IPS DF 19.7 (cell line): Measurements from ENCODE around the gene SLN.

Experiments
- DNase-seq: peaks from one replicate; pipeline ENCODE4 v3.0.0-alpha.2; 2013; ENCODE audit warnings: low read depth, low spot score

SLN gene

DNA sequence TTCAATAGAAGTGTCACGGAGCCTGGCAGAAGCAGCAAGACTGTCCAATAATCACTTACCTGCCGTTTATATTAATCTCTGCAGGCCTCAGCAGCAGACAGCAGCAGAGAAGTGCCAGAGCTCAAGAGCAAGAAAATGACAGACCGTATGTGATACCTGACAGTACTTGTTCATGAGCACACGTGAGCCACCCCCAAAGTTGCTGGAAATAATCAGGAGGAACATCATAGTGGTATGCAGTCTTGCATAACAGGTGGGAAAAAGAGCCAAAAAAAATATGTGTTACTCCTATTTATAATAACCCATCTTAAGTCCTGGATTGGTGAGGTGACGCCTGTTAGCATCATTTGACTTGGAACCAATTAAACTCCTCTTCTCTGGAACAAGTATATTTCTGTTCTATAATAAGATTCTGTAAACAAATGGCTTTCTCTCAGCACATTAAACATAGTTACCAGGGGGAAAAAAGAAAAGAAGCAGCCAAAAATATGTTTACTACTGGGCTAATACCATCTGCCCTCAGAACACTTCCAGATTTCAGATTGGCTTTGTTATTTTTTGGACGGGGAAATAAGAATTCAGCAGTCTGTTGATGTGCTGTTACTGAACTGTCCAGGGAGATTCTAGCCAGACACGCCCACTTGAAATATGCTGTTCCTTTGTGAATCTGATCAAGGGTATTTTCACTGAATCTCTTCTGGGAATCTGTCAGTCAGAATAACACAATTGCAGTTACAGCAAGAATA, 7.9 kb upstream of the SLN start:
- DNase-seq, result no peak

DNA sequence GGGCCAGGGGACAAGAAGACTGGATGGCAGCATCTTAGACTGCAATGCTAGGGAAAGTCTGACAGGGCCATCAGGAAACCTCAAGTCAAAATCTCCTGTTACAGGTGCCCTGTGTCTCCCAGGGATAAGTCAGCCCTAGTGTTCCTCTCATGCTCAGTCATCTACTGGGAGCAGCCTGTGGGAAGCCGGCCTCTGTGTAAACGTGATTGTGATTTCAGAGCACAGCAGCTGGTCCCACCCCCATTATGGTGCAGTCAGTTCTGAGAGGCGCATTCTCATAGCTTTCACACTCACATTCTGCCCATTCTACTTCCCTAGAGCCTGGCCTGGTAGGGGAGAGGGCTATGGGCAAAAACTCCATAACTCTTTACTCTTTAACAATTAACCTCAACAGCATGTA, 7.2 kb upstream of the SLN start:
- DNase-seq, result no peak

DNA sequence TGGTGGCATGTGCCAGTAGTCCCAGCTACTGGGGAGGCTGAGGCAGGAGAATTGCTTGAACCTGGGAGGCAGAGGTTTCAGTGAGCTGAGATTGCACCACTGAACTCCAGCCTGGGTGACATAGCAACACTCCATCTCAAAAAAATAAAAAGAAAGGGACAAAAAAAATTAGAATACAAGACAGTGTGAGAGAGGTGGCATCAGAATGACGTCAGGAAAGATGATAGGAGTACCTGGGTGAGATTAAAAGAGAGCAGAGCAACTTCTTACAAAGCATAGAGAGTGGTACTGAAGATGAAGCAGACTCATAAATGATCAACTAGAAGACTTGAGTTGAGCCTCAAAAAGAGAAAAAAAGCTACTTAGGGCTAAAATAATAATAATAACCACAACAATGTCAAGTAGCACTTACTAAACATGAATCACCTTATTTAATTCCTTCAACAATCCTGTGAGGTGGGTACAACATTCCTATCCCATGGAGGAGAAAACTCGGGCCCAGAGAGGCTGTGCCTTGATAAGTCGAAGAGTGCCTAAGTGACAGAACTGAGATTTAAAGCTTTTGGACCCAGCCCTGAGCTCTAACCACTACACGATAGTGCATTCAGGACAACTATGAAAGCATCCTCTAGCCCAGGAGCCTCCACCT, 5.2 kb upstream of the SLN start:
- DNase-seq, result no peak

DNA sequence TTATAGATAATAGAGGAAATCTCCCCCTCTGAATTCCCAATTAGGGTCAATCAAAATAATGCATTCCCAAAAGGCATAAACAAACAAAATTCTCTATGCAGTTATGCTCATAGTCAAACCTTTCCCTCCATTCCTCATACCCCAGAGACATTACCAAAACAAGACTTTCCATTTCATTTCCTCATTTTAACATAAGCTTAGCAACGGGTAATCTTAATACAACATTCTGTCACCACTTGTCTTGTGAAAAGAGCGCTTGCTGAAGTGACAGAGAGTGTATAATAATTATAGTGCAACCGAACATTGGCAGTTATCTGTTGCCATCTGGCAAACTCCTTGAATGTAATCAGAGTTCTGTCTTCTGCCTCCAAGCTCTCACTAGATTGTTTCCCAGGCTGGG, 1.2 kb upstream of the SLN start:
- no peak for DNase-seq

DNA sequence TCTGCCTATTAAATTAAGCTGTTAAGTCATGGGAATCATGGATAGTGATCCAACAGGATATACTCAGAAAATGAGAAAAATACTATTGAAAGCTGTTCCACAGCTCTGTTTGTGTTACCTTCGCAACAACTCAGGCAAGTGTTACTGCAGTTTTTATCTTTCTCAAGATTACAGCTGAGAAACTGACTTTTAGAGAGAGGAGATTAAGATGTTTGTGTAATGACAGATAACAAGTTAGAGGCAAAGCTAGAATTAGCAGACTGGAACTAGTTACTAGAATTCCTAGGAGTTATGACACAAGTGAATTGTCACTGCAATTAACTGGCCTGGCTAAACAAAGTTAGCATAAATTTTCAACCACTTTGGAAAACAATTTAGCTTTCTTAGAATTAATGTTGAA, 1.6 kb downstream of the SLN start:
- DNase-seq, result no peak

DNA sequence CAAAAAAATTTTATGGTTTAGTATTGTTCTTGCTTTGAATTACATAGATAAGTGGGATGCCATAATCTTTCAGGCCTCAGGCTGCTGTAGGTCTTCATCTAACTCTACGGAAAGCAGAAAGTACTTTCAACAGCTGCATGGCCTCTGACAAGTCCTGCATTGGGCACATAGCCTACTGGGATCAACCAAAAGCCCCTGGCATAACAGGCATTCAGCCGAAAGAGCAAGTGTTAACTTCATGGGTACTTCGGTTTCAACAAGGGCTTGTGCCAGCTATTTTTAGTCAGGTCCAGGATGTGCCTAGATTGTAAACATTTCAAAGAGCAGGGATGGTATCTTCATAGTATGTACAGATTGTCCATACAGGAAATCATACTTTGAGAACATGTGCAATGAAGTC, 3.1 kb downstream of the SLN start:
- no peak for DNase-seq

DNA sequence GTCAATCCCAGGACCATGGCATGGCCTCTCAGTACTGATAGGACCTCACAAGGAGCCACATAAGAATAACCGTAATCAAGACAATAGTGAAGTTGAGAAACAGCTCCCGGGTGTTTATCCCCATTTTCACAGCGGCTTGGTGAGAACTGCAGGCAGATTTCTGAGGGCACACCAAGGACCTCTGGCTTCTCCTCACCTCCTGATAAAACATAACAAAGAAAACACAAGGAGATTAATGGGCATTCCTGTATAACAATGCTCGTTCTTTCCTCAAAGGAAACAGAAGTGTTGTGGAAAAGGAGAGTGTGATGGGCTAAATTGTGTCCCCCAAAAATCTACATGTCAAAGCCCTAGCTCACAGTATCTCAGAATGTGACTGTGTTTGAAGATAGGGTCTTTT, 4.0 kb downstream of the SLN start:
- peak; percentile 35 for DNase-seq

DNA sequence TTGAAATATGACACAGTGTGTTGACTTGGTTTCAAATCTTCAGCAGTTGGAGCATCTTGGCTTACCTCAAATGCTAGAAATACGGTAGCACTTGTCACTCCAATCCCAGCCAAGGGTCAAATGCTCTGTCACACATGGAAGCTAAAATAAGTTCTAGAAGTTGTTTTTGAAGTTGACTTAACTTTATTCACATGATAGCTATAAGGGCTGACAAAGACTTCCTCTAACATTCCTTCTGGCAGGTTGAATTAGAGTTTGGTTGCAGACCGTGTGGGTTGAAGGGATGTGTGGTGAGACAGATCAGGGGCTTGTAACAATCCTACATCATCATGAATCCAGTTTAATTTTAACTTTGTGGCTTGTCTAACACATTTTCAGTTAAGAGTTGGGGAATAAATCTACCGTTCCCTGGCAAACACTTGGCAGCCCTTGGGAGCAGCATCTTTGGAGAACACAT, 4.6 kb downstream of the SLN start:
- no peak for DNase-seq

DNA sequence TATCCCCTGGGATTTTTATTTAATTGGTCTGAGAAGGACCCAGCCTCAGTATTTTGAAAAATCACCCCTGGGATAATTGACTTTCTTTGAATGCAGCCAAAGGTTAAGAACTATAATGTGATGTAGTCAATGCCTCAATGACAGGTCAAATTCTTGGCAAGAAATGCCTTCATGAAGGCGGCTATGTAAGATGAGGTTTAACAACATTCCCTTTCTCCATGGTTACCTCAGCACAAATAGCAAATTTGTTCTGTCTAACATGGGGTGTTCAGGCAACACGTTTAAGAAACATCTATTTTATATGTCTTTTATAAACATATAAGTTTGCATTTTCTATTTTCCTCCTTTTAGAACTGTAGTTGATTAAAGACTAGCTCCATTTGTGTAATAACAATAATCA, 5.3 kb downstream of the SLN start:
- no peak for DNase-seq

DNA sequence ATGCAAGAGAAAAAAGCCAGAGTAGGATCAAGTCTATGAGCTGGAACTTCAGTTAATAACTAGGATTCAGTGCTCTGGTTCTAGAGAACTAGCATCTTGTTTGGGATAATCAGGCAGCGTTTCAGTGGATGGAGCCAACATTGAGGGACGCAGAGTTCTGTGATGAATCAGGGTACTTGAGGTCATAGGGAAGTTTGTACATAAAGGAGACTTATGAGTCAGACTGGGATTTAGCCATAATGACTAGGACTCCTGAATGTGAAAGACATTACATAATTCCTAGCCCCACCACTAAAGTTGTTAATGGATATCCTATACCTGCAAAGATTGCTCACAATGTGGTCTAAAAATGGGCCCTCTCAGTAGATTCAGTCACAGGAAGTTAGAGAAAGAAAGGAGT, 6.8 kb downstream of the SLN start:
- no peak for DNase-seq

DNA sequence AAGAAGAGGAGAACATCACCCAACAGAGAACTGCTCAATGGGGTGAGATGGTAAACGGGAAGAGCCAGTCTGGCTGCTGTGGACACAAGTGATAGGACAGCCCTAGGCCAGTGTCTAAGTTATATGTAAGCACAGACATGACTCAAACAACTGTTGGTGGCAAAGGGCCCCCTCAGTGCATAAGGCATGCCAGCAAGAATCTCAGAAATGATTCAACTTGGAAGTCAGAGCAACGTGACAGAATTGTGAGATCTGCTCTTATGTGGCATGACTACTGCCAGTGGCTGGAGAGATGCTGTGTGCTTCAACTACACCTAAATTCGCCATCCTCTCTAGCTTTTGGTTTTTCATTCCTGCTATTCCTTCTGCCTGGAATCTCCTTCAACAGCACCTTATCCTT, 7.4 kb downstream of the SLN start:
- no peak for DNase-seq

DNA sequence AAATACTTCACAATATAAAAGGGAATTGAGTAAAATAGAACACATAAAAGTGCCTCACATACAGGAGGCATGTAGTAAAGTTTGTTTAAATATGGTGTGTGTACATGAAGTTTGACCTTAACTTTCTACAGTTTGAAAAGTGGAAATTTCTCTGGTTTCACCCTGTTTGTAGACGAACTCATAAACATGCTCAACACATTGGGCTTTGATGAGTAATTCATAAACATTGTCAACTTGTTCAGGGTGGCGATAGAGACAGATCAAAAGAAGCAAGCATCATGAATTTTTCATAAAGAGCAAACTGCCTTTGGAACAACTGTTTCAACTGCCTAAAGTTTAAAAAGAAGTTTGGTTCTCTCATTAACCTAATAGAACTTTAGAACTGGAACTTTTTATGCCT, 9.1 kb downstream of the SLN start:
- DNase-seq, result no peak

DNA sequence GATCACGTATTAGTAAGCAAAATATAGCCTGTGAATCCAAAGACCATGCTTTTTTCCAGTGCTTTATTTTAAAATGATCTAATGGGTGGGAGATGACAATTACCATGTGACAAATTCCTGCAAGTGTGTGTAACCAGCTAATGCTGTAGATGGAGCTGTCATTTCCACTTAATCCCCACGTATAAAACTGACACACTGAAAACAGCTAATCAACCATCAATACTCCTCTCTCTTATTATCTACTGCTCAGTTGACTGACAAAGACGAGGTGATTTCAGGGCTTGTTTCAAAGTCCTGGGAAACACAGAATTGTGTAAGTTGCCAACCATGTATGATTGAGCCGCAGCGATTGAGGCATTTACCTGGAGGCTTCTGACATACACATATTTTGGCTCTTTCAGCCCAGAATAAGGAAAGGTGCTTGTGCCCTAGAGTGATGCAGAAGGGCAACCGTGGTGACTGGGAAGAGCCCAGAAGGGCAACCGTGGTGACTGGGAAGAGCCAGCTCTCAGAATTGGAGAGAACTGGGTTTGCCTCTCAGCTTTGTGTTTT, 9.7 kb downstream of the SLN start:
- no peak for DNase-seq

DNA sequence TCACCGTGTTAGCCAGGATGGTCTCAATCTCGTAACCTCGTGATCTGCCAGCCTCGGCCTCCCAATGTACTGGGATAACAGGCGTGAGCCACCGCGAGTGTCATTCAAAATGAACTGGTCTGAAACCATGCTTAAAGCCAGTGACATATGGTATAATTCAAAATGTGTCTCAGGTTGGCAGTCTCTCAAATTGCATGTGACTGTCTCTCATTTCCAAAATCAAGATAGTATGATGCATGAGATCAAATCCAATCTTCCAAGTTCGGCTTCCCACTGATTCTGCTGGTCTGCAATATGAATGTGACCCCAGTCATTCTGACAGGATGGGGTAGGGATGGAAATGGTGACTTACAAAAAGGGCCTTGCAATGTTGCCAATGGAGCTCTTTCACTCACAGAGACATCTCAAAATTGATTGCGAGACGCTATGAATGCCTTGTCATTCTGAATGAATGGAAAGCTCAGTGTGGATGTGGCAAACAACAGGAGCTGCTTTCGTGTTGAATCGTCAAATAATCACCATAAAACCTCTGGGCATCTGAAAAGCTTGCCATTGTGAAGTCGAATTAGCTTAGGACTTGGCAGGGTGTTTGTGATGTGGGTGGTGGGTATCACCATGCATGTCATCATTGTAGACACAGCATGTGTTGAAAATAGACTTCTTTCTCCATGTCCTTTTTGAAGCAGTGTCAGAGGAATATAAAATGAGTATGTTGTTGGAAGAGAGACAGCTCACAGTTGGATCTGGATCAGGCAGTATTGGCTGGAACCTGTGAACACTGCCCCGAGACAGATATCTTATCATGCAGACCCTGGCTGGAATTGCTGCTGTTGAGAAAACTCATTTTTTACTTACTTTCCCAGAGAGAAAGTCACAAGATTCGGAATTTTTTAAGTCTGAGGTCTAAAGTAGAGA, 12.2 kb downstream of the SLN start:
- DNase-seq, result no peak

DNA sequence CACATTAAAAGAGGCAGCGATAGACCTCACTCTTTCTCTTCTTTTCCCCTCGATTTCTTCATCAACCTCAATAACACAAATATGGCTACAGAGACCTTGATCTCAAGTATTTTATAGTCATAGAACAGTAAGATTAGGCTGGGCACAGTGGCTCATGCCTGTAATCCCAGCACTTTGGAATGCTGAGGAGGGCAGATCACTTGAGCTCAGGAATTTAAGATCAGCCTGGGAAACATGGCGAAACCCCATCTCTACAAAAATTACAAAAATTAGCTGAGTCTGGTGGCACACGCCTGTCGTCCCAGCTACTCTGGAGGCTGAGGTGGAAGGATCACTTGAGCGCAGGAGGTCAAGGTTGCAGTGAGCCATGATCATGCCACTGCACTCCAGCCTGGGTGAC, 14.6 kb downstream of the SLN start:
- DNase-seq, result no peak

DNA sequence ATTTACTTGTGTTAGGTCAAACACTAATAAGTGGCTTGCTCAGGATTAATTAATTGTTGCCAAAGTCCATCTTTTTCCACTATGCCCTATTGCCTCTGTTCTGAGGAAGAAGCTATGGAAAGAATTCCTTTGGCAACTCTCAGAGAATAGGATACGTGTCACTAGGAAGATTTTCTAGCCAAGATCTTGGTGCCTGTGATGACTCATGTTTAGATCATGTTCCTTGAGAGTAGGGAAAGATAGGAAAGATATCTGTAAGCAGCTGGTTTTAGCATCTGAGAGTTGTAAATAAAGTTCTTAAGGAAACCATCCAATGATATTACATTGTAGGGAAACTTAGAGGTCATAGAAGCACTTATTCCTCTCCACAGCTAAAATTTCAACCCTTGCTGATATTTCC, 15.7 kb downstream of the SLN start:
- DNase-seq, result no peak

DNA sequence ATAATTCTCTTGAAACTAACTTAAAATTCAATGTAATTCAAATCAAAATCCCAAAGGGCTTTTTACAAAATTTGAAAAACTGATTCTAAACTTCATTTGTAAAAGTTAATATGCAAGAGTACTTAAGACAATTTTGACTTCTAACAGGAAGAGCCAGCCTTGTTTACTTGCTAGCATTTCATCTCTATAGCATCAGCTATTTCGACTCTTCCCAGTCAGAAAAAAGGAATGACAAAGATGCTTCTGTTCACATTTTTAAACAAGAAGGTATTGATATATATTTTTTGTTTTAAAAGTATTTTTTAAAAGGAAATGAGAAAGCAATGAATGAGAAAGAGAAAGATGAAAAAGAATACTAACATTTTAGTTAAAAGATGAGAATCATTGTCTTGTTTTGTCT, 16.4 kb downstream of the SLN start:
- DNase-seq, result no peak

DNA sequence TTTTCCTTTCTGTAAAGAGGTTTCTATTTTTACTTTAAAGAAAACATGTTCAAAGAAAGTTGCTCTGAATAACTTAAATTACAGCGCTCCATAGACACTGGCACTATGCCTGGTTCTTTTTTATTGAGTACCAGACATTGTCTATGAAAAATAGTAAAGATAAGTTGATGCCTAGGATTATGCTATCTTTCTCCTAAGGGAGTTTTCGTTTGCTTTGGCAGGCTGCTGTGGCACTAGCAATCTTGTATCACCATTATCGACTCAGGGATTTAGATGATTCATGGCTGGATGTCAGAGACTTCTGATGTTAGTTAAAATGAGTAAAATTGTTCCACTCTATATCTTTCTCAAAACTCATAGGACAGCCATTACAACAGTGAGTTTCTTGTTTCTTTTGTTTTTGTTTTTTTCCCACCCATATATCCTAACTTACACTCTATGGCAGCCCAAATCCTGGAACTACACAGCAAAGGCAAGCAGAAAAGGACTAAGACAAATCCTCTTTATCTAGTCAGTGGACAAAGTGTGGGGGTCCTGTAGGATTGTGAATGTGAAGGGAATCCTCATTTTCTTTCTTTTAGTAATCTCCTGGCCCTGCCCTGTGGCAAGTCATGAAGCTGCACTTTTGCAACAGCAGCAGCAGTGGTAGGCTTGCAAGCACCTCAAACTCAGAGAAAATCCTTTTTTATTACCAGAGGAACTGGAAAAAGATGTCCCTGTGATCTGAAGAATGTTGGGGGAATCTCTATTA, 20.7 kb downstream of the SLN start:
- no peak for DNase-seq

DNA sequence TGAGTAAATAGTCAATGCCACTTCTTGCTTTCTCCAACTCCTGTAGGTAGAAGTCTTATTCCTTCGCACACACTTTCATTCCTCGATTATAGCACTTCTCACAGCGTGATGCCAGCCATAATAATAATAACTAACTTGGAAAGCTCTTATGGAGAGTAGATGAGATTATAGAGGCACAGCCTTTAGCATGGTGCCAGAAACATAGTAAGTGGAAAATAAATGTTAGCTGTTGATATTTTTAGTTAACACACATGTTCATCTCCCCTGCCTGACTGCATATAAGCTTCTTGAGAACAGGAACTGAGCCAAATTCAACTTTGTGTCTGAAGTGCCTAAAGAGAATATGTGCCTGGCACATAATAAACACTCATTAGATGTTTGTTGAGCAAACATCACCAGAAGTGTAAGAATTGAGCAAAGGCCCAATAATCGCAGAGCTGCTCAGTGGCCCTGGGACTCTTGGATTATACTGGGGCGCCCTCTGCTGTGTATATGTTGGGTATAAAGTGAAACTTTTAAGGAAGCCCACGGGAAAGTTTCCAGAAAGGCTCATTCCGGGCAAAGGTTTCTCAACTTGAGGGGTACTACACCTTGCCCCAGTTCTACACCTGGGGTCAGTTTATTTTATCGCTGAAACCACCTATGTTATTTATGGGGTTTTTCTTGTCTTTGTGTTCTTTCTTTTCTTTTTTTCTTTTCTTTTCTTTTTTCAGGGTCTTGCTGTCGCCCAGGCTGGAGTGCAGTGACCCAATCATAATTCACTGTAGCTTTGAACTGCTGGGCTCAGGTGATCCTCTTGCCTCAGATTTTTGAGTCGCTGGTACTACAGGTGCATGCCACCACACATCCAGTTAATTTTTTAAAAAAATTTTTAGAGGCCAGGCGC, 22.3 kb downstream of the SLN start:
- no peak for DNase-seq

DNA sequence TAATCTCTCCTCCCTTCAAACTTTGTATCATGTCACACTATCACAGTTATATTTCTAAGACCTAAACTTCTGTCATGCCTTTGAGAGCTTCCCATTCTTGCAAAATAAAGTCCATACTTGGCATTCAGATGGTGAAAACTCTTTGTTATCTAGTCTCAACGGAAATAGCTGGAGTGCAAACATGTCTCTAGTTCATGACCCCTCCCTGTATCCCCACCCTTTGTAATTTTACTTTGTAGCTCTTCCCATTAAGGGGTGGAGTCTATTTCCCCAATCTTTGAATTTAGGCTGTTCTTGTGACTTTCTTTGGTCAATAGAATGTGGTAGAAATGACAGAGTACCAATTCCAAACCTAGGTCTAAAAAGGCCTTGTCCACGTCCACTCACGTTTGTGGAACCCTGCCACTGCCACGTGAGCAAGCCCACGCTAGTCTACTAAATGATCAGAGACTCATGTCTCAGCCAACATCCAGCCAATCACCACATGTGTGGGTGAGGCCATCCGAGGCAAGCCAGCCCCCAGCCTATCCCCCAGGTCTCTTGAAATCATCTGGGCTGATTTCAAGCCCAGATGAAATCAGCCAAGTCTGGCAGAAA, 23.4 kb downstream of the SLN start:
- DNase-seq, result no peak
